ENCODE data around the gene NPEPPS. TPM values are rescaled to one million over a fixed set of nuclear protein-coding genes. Genes with fewer than 3 reads are reported as not detected.

Gene NPEPPS
- total RNA-seq, 1 donor from 2014 or later: 150 TPM

GRCh38 chr17:47664624-47664941 lies 133.7 kb downstream of the NPEPPS start:
- TF ChIP-seq, protein P1, sequence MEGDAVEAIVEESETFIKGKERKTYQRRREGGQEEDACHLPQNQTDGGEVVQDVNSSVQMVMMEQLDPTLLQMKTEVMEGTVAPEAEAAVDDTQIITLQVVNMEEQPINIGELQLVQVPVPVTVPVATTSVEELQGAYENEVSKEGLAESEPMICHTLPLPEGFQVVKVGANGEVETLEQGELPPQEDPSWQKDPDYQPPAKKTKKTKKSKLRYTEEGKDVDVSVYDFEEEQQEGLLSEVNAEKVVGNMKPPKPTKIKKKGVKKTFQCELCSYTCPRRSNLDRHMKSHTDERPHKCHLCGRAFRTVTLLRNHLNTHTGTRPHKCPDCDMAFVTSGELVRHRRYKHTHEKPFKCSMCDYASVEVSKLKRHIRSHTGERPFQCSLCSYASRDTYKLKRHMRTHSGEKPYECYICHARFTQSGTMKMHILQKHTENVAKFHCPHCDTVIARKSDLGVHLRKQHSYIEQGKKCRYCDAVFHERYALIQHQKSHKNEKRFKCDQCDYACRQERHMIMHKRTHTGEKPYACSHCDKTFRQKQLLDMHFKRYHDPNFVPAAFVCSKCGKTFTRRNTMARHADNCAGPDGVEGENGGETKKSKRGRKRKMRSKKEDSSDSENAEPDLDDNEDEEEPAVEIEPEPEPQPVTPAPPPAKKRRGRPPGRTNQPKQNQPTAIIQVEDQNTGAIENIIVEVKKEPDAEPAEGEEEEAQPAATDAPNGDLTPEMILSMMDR (conservative IDR thresholded peaks at IDR 0.05): peak; percentile 33
- H3K4me3 Mint-ChIP-seq: no peak overlapping the region
- no peaks in the 10 kb centered on the region for H3K9me3 Mint-ChIP-seq
- peaks cover 23% of the 10 kb centered on the region for H3K36me3 Mint-ChIP-seq
- no peak for DNase-seq (ENCODE audit: extremely low spot score, unreplicated experiment)
- H3K27ac Mint-ChIP-seq: no peak overlapping the region
- peaks cover 6% of the 10 kb centered on the region for H3K4me1 Mint-ChIP-seq (ENCODE audit: unreplicated experiment)
- no peaks in the 10 kb centered on the region for H3K27me3 Mint-ChIP-seq

DNA sequence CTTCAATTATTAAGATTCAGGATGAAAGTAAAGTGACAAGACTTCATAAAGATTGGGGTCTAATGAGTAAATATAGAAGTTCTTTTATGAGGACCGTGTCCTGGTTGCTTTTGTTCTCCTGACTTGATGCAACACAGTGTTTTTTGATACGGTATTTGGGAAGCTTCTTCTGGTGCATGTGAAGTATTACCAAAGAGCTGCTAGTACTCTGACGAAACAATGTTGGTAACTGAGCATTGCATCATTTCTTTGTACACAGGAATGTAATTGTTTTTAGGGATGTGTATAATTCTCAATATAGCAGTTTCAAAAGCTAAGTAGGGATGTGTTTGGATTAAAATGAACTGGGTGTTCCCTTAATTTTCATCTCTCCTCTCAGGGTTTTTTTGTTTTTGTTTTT lies 134.7 kb downstream of the NPEPPS start:
- TF ChIP-seq, protein P1 (conservative IDR thresholded peaks at IDR 0.05): no peak
- Mint-ChIP-seq H3K27ac (no peak overlapping the region), H3K4me3 (no peak overlapping the region), H3K36me3 (peaks cover 31% of the 10 kb centered on the region), H3K9me3 (no peaks in the 10 kb centered on the region), H3K27me3 (no peaks in the 10 kb centered on the region), H3K4me1 (ENCODE audit: unreplicated experiment) (peaks cover 6% of the 10 kb centered on the region)
- no peak for DNase-seq (ENCODE audit: extremely low spot score, unreplicated experiment)

DNA sequence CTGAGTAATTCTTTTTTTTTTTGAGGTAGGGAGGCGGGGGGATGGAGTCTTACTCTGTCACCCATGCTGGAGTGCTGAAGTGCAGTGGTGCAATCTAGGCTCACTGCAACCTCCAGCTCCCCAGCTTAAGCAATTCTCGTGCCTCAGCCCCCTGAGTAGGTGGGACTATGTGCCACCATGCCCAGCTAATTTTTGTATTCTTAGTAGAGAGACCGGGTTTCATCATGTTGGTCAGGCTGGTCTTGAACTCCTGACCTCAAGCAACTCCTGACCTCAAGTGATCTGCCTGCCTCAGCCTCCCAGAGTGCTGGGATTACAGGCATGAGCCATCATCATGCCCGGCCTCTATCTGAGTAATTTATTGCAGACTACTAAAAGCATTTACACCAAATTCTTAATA lies 138.2 kb downstream of the NPEPPS start:
- H3K36me3 Mint-ChIP-seq: peaks cover 37% of the 10 kb centered on the region
- H3K4me3 Mint-ChIP-seq: no peak overlapping the region
- no peak overlapping the region for H3K27ac Mint-ChIP-seq
- no peaks in the 10 kb centered on the region for H3K9me3 Mint-ChIP-seq
- H3K4me1 Mint-ChIP-seq (ENCODE audit: unreplicated experiment): peaks cover 4% of the 10 kb centered on the region
- H3K27me3 Mint-ChIP-seq: no peaks in the 10 kb centered on the region
- TF ChIP-seq, protein P1 (conservative IDR thresholded peaks at IDR 0.05): no peak
- no peak for DNase-seq (ENCODE audit: extremely low spot score, unreplicated experiment)

DNA sequence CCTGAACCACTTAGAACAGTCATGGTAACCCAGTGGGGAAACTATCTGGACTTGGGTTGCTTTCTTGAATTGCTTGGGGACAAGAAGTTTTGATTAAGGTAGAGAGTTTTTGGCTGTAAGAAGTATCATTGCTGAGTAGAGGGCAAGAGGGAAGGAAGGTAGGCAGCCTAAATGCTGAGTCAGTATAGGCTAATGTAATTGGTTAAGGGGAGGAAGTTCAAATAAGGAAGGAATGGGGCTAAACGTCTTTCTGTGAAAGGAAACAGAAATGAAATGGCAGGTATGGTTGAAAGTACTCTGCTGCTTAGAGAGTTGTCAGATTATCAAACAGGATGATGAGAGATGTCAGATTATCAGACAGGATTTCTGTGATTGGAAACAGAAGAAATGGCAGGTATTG lies 139.2 kb downstream of the NPEPPS start:
- TF ChIP-seq, protein P1 (conservative IDR thresholded peaks at IDR 0.05): no peak
- no peak for DNase-seq (ENCODE audit: extremely low spot score, unreplicated experiment)
- H3K27me3 Mint-ChIP-seq: no peaks in the 10 kb centered on the region
- H3K9me3 Mint-ChIP-seq: no peaks in the 10 kb centered on the region
- H3K36me3 Mint-ChIP-seq: peaks cover 41% of the 10 kb centered on the region
- H3K4me1 Mint-ChIP-seq (ENCODE audit: unreplicated experiment): no peaks in the 10 kb centered on the region
- peak overlapping the region; percentile 30 for H3K27ac Mint-ChIP-seq
- no peak overlapping the region for H3K4me3 Mint-ChIP-seq

Other genes starting within 250 kb of the NPEPPS start
- gene EFCAB13, start 207.2 kb upstream of the NPEPPS start, total RNA-seq (ENCODE audit: low replicate concordance): 4.4 and 7.1 TPM in 2 replicates
- gene KPNB1, start 118.8 kb downstream of the NPEPPS start, total RNA-seq (ENCODE audit: low replicate concordance): 300 and 372 TPM in 2 replicates
- 10.5 and 19.7 TPM in 2 replicates for gene TBKBP1, start 163.1 kb downstream of the NPEPPS start, total RNA-seq (ENCODE audit: low replicate concordance)
- gene TBX21, start 202.1 kb downstream of the NPEPPS start, total RNA-seq (ENCODE audit: low replicate concordance): not detected in 2 replicates